K562 (cell line): ENCODE measurements around the gene HPS4. TPM values are rescaled to one million over a fixed set of nuclear protein-coding genes. Genes with fewer than 3 reads are reported as not detected.

Experiments used
- ATF3 ChIP-seq, 2 experiments: fragments of 450-650 bp in 1 of 2; sonication (generic) in 1 of 2; formaldehyde crosslinking in 1 of 2; IDR thresholded peaks in 1 of 2; conservative IDR thresholded peaks in 1 of 2; 2 replicates each; pipeline versions ENCODE4 v1.6.1 to v1.8.1; 2016 to 2023; ENCODE audit warnings: mild to moderate bottlenecking in 2 of 2, moderate library complexity in 2 of 2, inconsistent platforms in 1 of 2, missing genetic modification reagents in 1 of 2
- CTBP1 ChIP-seq: fragments of 450-650 bp; IDR thresholded peaks from 2 replicates; pipeline ENCODE4 v1.6.1; 2016; ENCODE audit warnings: borderline replicate concordance
- ID3 ChIP-seq, 2 experiments: fragments of 250-450 bp in 1 of 2; fragments of 450-650 bp in 1 of 2; sonication (Bioruptor Pico) in 1 of 2; IDR thresholded peaks; 2 replicates each; pipeline versions ENCODE4 v1.6.1 to v1.8.0; 2016 to 2021; ENCODE audit warnings: mild to moderate bottlenecking in 2 of 2, moderate library complexity in 2 of 2, missing compliant biosample characterization in 1 of 2, missing genetic modification characterization in 1 of 2
- MIER1 ChIP-seq: fragments of 450-650 bp; IDR thresholded peaks from 2 replicates; pipeline ENCODE4 v1.6.1; 2016; ENCODE audit warnings: antibody characterized with exemption, mild to moderate bottlenecking, low read depth
- PURB ChIP-seq: sonication (generic); formaldehyde crosslinking; IDR thresholded peaks from 2 replicates; pipeline ENCODE4 v1.9.0; 2021; ENCODE audit warnings: low read depth, mild to moderate bottlenecking, missing genetic modification reagents
- RAD21 ChIP-seq, 2 experiments: fragments of 250-450 bp in 1 of 2; fragments of 450-650 bp in 1 of 2; sonication (Bioruptor Pico) in 1 of 2; formaldehyde crosslinking in 1 of 2; IDR thresholded peaks in 1 of 2; conservative IDR thresholded peaks in 1 of 2; 2 replicates each; pipeline versions ENCODE4 v1.4.0 to v1.8.0; 2020 to 2022; ENCODE audit warnings: mild to moderate bottlenecking in 2 of 2, moderate library complexity in 1 of 2
- RBFOX2 ChIP-seq: fragments of 200-400 bp; formaldehyde crosslinking; IDR thresholded peaks from 2 replicates; pipeline ENCODE4 v1.6.1; 2017; ENCODE audit warnings: low read depth, mild to moderate bottlenecking, low read length, moderate library complexity
- SREBF1 ChIP-seq: fragments of 150-350 bp; IDR thresholded peaks from 2 replicates; pipeline ENCODE4 v1.6.1; 2014; ENCODE audit warnings: antibody characterized with exemption, low read depth, low read length, borderline replicate concordance
- TSHZ1 ChIP-seq: fragments of 250-450 bp; sonication (Bioruptor Pico); IDR thresholded peaks from 2 replicates; pipeline ENCODE4 v1.4.0; 2020; ENCODE audit warnings: mild to moderate bottlenecking, moderate library complexity
- ZBTB33 ChIP-seq: sonication (generic); formaldehyde crosslinking; IDR thresholded peaks from 2 replicates; pipeline ENCODE4 v1.8.1; 2023; ENCODE audit warnings: mild to moderate bottlenecking, missing genetic modification reagents
- ZNF584 ChIP-seq: fragments of 200-800 bp; sonication (Bioruptor generic); IDR thresholded peaks from 2 replicates; pipeline ENCODE4 v1.6.1; 2016; ENCODE audit warnings: low read depth, mild to moderate bottlenecking, missing genetic modification characterization, missing compliant biosample characterization
- ZNF778 ChIP-seq: fragments of 450-650 bp; formaldehyde crosslinking; IDR thresholded peaks from 2 replicates; pipeline ENCODE4 v1.4.0; 2020; ENCODE audit warnings: mild to moderate bottlenecking, moderate library complexity
- polyA plus RNA-seq, 8 experiments: library from polyadenylated mRNA; depleted of rRNA in 4 of 8; stranded (reverse) in 5 of 8; unstranded in 3 of 8; fragments of >200 nt; fragmentation: Nextera tagmentation in 2 of 8; fragmentation: Illumina TruSeq in 1 of 8; extraction: Ambion mirVana in 2 of 8; extraction: Trizol in 1 of 8; gene quantifications; 2 replicates each; pipeline versions ENCODE4 v1.2.1 to v1.2.3, GENCODE V29; 2011 to 2014; ENCODE audit warnings: inconsistent platforms in 1 of 8, missing spikeins in 1 of 8
- total RNA-seq, 7 experiments: library from RNA; depleted of rRNA in 6 of 7; stranded (reverse); fragments of >200 nt in 6 of 7; fragmentation: Illumina TruSeq in 2 of 7; extraction: Trizol in 2 of 7; gene quantifications; 2 replicates each; pipeline versions ENCODE4 v1.2.1 to v1.2.3, GENCODE V29; 2011 to 2021; ENCODE audit warnings: low replicate concordance in 1 of 7
- TF ChIP-seq, protein P1 (sequence below), 2 experiments: fragments of 450-650 bp in 1 of 2; IDR thresholded peaks; 2 replicates each; pipeline ENCODE4 v1.6.1; 2011 to 2017; ENCODE audit warnings: low read depth in 2 of 2, antibody characterized with exemption in 1 of 2, borderline replicate concordance in 1 of 2, low read length in 1 of 2, mild to moderate bottlenecking in 1 of 2, mixed read lengths in 1 of 2; ENCODE audit not compliant: control insufficient read depth in 1 of 2

HPS4 gene
- total and polyA plus RNA-seq, 9 of the 15 experiments (the other 6 are each of a cell fraction or from before 2014, with no cell fraction given): 12.8 to 29.2 (median 25.3) TPM

GRCh38 chr22:26428515-26429457 lies 54.8 kb downstream of the HPS4 start, which contains the start of gene ASPHD2 (continued):
- TF ChIP-seq ID3 (CRISPR knock-in tag; IDR thresholded peaks at IDR 0.05) (no peak), ID3 (tag; IDR thresholded peaks at IDR 0.05) (no peak), RAD21 (CRISPR knock-in tag; conservative IDR thresholded peaks at IDR 0.05 in 1 of 2, IDR thresholded peaks at IDR 0.05 in 1 of 2) (no peak), MIER1 (no peak), ZNF778 (CRISPR knock-in tag) (no peak), ZNF584 (CRISPR knock-in tag) (no peak), RBFOX2 (peak; percentile 50; the same call in 1 of the 2 replicates), SREBF1 (no peak), PURB (CRISPR knock-in tag) (no peak), ZBTB33 (no peak), ATF3 (IDR thresholded peaks at IDR 0.05) (no peak), ATF3 (CRISPR knock-in tag; conservative IDR thresholded peaks at IDR 0.05) (no peak), CTBP1 (no peak), TSHZ1 (no peak)
- TF ChIP-seq, protein P1, sequence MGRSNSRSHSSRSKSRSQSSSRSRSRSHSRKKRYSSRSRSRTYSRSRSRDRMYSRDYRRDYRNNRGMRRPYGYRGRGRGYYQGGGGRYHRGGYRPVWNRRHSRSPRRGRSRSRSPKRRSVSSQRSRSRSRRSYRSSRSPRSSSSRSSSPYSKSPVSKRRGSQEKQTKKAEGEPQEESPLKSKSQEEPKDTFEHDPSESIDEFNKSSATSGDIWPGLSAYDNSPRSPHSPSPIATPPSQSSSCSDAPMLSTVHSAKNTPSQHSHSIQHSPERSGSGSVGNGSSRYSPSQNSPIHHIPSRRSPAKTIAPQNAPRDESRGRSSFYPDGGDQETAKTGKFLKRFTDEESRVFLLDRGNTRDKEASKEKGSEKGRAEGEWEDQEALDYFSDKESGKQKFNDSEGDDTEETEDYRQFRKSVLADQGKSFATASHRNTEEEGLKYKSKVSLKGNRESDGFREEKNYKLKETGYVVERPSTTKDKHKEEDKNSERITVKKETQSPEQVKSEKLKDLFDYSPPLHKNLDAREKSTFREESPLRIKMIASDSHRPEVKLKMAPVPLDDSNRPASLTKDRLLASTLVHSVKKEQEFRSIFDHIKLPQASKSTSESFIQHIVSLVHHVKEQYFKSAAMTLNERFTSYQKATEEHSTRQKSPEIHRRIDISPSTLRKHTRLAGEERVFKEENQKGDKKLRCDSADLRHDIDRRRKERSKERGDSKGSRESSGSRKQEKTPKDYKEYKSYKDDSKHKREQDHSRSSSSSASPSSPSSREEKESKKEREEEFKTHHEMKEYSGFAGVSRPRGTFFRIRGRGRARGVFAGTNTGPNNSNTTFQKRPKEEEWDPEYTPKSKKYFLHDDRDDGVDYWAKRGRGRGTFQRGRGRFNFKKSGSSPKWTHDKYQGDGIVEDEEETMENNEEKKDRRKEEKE (IDR thresholded peaks at IDR 0.05; ENCODE audit: borderline replicate concordance in 1 of 2, control insufficient read depth in 1 of 2, low read depth in 2 of 2, low read length in 1 of 2): no peak
